ENCODE measurements around the gene TPH1. TPM values are rescaled to one million over a fixed set of nuclear protein-coding genes. Genes with fewer than 3 reads are reported as not detected.
A peak's percentile ranks its signal among the peaks of the same experiment; 100 is the strongest.
"Not testable (repeated sequence)": the region's sequence is repeated elsewhere in the genome, so short reads cannot be mapped to it uniquely, and the experiment has no call there.

TPH1 gene
- polyA plus RNA-seq, 12 donors = 0.13 to 18.9 (median 0.41) TPM; not detected in 1

DNA sequence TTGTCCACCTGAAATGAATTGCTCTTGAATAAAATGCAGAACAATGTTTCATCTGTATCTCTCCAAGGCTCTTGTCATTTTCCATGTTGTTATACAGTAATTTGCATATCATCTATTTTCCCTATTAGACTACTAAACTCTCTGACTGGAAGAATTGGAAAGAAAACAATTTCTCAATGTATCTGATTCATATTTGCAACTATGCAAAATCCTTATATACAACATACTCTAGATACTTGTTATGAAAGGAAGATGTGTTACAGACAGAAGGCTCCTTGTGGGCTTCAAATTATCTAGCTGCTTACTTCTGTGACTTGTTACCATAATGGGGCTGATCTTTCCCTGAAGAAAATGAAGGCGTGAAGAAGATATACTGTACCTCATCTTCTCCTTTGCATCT lies 23.6 kb downstream of the TPH1 start:
- no peak for DNase-seq

DNA sequence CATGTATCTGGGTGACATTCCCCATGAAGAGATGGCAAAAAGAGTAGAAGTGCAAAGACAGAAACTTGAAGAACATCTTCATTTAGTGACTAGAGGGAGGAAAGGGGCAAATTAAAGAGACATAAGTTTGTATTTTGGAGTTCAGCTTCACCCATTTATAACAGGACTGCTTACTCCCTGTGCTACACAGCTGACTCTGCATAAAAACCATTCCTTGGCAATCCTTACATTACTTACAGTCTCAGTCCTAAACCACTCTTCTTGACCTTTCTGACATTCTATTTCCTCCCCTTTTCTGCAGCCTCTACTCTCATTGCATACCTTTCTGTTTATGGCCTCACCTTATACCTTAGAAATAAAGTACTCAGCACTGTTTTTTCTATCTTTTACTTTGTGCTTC lies 26.4 kb downstream of the TPH1 start:
- no peak for DNase-seq

DNA sequence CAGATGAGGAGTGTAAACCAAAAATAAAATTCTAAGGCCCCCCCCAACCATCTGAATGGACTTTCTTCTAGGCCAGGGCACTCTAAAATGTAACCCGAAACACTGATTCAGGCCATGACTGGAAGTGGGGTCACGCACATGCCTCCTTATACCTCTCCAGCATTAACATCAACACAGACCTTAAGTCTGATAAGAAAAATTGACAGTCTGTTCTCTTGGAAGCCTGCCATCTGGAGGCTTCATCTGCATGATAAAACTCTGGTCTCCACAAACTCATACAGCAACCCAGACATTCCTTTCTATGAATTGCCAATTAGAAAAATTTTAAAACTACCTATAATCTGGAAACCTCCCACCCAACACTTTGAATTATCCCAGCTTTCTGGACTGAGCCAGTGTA lies 29.3 kb downstream of the TPH1 start:
- no peak for DNase-seq

DNA sequence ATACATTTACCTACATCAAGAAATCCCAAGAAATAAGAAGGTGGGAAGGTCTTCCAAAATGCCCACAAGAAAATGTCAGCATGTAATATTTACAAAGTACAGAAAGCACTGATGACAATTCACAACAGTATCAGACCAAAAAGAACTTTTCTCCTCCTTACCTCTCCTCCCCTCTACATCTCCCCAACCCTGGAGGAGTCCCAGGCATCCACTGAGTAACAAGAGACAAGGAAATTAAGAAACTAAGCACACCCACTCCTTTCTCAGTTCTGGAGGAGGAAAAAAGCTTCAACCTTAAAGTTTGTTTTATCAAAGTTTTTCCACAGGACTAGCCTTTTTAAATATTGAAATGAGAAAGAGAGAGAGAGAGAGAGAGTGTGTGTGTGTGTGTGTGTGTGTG lies 31.2 kb downstream of the TPH1 start:
- no peak for DNase-seq

DNA sequence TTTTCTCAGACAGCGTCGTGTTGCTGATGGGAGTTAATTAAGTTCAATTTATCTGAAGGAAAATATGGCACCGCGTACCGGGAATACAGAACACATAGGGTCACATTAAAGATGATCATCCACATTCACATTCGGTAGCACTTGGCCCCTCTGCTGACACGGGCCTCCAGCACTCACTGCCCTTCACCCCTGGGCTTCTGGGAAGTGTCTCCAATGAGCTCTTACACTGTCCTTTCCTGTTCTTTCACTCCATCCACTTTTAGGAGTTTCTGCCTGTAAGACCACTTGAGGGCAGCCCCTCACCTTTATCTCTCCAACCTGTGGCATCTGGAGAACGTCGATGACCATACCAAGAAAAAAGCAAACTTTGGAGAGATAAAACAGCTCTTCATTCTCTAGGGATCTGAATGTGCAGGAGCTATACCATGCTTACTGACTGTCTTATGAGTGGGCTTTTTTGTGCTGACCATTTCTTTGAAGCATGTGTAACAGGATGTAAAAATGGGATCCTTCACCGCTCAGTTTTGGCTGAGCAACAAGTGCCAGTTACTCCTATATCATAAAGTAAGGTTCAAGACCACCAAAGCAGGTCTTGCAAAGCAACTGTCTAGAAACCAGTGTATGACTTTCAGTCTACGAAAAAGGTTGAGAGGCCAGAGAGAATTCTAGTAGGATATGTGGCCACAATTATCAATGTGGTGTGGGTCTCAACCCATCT lies 32.1 kb downstream of the TPH1 start:
- no peak for DNase-seq

DNA sequence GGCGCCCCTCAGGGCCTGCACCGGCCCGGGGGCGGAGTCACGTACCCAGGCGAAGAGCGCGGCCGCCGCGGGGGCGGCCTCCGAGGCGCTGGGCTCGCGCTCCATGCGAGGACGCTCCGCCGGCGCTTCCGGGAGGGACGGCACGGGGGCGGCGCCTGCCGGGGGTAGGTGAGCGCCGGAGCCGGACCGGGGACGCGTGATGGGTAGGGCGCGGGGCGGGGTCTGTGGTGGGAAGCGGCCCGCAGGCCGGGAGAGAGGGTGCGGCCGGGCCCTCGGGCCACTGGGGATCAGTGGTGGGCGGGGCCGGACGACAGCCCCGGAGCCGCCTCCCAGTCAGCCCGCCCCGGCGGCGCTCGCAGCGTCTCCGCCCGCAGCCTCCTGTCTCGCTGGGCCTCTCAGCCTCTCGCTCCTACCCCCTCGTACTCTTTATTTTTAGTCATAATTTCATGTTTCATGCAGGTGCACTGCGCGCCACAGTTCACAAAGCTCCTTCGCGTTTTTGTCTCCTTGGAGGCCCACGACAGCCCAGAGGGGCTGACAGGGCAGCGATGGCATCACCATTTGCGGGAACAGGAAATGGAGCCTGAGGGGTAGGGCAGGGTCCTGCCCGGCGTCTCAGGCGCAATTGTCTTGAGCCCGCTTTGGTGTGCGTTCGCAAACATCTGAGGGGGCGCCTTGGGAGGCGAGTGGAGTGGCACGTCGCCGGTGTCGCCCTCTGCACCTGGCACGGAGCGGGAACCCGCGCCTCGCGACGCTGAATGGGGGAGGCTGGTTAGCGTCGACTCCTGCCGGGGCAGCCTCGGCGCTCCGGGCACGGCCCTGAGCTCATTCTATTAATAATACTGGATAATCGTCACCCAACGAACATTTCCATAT lies 32.9 kb downstream of the TPH1 start, which contains the start of gene SERGEF:
TSS of gene SERGEF (minus strand) at position 142 of the 876 bp plus-strand sequence. CDS start at position 105, 37 bp downstream.
- DNase-seq = peak; percentile 64

DNA sequence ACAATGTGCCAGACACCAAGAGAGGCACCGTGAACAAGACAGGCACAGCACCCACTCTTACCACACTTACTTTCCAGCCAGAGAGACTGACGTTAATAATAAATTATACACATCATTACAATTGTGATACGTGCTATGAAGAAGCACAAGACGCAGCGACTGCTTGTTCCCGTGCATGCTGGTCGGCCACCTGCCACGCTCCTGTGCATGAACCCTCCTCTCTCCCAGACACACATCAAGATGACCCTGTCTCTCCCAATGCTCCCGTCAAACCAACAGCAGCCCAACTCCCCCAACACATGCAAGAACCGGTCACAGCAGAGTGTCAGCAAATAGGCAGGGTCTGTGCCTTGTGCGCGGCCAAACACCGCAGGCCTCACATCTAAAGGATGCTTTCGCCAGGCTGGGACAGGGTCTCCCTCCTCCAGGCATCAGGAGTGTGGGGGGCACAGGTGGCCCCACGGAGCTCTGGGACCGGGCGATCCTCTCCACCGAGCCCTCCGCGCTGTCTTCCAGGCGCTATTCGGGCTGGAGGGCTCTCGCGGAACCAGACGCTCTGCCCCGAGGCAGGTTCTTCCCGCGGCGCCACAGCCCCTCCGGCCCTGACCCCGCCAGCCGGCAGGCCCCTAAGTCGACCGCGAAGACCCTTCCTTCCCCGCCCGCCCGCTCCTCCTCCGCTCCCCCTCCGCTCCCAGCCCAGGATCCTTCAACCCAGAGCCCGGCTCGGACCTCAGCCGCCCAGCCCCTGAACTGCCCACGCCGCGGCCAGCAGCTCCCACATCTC lies 33.8 kb downstream of the TPH1 start:
- DNase-seq = peak; percentile 16

DNA sequence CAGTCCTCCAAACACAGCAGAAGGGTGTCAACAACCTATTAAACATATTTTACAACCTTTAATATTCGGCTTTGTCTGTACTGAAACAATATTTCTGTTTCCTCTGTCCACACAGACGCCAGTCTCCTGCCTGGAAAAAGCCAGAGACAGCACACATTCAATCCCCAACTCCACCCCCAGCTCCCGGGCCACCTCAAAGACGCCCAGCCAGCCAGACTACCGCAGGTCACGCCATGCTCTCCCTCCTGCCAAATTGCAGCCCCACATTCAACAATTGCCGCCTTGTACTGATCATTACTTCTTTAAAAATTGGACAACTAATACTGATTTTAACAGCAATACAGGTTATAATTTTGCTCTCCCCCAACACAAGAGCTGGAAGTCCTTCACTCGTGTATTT lies 34.4 kb downstream of the TPH1 start:
- DNase-seq = no peak

DNA sequence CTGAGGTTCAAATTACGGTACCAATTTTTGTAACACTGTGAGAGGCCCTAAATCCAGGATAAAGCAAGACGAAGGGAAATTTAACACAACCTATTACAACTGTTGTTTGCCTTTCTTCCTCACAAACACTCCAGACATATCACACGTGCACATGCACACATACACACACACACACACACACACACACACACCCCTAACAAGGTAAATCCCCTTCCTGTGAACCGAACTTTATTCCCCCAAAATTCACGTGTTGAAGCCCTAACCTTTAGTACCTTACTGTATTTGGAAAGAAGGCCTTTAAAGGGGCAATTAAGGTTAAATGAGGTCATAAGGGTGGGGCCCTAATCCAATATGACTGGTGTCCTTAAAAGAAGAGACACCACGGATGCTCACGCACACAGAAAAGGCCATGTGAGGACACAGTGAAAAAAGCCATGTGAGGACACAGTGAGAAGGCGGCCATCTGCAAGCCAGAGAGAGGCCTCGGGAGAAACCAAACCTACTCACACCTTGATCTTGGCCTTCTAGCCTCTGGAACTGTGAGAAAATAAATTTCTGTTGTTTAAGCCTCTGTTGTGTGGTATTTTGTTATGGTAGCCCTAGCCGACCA lies 35.0 kb downstream of the TPH1 start:
- DNase-seq = no peak

DNA sequence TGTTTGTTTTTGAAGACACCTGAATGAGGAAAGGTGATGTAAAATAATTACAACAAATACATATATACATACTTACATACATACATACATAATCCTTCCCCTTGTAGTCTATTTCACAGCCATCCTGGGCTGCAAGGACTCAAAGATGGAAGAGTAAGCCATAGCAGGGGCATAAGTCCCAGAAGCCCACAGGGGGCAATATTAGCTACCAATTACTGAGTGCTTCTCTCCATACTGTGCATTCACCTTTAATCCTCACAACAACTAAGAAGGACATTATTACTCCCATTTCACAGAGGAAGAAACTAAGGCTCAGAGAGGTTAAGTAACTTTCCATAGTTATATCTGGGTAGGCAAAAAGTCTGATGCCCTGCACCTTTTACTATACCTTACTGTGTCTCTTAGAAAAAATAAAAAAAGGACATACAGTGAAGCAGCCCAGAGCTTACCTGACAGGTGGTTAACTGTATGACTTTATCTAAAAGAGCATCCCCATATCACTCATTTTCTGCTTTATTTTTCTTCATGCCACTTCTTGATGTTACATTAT lies 35.9 kb downstream of the TPH1 start:
- DNase-seq = no peak

DNA sequence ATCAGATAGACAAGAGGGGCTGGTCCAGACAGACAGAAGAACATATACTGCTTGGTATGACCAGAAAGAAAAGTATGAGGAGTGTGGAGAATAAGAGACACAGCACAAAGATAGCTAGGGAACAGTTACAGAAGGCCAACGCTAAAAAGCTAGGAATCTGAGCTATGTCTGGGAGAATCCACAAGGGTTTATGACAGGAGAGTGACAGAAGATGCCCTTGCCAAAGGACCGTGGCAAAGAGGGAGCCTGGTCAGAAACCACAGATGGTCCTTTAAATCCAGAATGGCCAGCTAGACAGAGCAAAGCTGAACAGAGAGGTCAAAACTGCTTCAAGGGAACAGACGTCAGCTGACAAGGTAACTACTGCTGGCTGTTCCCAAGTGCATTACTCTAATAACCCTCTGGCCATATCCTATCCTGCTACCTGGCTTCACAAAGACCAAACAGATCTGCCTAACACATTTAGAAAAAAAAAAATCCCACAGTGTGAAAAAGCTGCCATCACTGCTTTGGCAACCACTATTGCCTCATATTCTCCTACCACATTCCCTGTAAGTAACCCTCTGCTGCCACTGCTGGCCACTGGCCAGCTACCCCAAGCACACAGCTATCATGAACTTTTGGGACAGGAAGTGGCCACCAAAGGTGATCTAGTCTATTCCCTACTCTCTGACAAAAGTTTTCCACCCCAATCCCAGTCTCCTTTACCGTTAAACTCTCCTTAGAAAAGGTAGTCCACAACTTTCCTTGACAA lies 40.5 kb downstream of the TPH1 start:
- no peak for DNase-seq

DNA sequence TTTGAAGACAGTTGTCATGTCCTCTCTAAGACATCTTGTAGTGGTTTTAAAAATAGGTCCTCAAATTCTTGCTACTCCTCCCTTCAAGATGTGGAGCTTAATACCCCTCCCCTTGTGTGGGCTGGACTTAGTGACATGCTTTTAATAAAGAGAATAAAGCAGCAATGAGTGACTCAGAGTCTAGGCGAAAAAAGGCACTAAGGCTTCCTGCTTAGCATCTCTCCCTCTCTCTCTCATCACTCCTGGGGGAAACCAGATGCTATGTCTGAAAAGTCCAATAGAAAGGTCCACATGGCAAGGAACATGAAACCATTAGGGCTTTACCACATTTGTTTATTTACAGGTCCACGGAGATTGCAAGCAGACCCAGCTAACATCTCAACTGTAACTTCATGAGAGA lies 44.9 kb downstream of the TPH1 start:
- no peak for DNase-seq

DNA sequence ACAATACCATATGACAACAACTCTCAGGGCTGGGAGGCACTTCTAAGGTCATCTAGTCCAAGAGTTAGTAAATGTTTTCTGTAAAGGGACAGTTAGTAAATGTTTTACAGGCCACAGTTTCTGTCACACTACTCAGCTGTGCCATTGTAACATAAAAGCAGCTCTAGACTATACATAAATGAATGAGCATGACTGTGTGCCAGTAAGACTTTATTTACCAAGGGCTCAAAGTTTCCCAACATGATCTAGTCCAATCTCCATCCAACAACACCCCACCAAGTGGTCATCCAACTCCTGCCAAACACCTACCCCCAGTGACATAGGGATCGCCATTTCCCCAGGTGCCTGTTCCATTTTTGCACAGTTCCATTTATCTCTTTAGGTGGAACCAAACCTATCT lies 45.3 kb downstream of the TPH1 start:
- DNase-seq = no peak

DNA sequence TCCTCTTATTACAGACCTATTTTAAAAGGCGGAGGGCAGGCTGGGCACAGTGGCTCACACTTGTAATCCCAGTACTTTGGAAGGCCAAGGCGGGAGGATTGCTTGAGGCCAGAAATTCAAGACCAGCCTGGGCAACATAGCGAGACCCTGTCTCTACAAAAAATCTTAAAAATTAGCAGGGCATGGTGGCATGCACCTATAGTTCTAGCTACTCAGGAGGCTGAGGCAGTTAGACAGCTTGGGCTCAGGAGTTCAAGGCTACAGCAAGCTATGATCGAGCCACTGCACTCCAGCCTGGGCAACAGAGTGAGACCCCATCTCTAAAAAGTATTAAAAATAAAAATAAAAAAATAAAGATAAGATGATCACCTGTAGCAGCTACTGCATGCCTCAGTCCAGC lies 45.9 kb downstream of the TPH1 start:
- not testable (repeated sequence) for DNase-seq

Other genes with a start within 250 kb of the TPH1 start
- gene SERGEF, start 33.2 kb downstream of the TPH1 start, polyA plus RNA-seq (ENCODE audit: insufficient read length in 12 of 12) = 10 to 100 TPM in 10 of 12 donors, 1 to 10 TPM in 1, not detected in 1; 7.0 to 60.5 (median 12.0) TPM
- 10 to 100 TPM in 11 of 12 donors, not detected in 1; 10.2 to 23.7 (median 17.3) TPM for gene SAAL1, start 59.8 kb upstream of the TPH1 start, polyA plus RNA-seq (ENCODE audit: insufficient read length in 12 of 12)
- gene MRGPRX3, start 86.3 kb upstream of the TPH1 start, polyA plus RNA-seq (ENCODE audit: insufficient read length in 12 of 12) = not detected
- gene MRGPRX4, start 126.6 kb upstream of the TPH1 start, polyA plus RNA-seq (ENCODE audit: insufficient read length in 12 of 12) = not detected
- gene SAA4, start 190.5 kb upstream of the TPH1 start, polyA plus RNA-seq (ENCODE audit: insufficient read length in 12 of 12) = not detected
- under 1 TPM in 3 of 12 donors, not detected in 9; 0.28 to 0.40 (median 0.32) TPM for gene SAA2, start 202.4 kb upstream of the TPH1 start, polyA plus RNA-seq (ENCODE audit: insufficient read length in 12 of 12)
- not detected for gene SAA1, start 220.0 kb upstream of the TPH1 start, polyA plus RNA-seq (ENCODE audit: insufficient read length in 12 of 12)

Data from muscle of arm (tissue), 12 donors.